Adrenal gland (tissue), 5 donors: ENCODE data around the gene ANKS6.

Source experiments
- POLR2A ChIP-seq, 2 donors: fragments of 450-650 bp; IDR thresholded peaks; one replicate each; pipeline ENCODE4 v1.6.1; 2017; ENCODE audit warnings: antibody characterized with exemption in 2 of 2, mild to moderate bottlenecking in 2 of 2, moderate library complexity in 1 of 2
- TF ChIP-seq, protein P1 (sequence below), 6 experiments: fragments of 450-650 bp in 4 of 6; fragments of 200-600 bp in 2 of 6; sonication (generic) in 1 of 6; IDR thresholded peaks; 1 replicate in 5 of 6; 2 replicates in 1 of 6; pipeline versions ENCODE4 v1.5.1 to v1.8.0; 2016 to 2021; ENCODE audit warnings: antibody characterized with exemption in 6 of 6, mild to moderate bottlenecking in 2 of 6, moderate library complexity in 1 of 6
- donor health status: DM: no; HTN: no; CAD: no.

GRCh38 chr9:98702340-98702739, 94.0 kb downstream of the ANKS6 start:
- TF ChIP-seq POLR2A (IDR thresholded peaks at IDR 0.05) = no peak
- TF ChIP-seq, protein P1, sequence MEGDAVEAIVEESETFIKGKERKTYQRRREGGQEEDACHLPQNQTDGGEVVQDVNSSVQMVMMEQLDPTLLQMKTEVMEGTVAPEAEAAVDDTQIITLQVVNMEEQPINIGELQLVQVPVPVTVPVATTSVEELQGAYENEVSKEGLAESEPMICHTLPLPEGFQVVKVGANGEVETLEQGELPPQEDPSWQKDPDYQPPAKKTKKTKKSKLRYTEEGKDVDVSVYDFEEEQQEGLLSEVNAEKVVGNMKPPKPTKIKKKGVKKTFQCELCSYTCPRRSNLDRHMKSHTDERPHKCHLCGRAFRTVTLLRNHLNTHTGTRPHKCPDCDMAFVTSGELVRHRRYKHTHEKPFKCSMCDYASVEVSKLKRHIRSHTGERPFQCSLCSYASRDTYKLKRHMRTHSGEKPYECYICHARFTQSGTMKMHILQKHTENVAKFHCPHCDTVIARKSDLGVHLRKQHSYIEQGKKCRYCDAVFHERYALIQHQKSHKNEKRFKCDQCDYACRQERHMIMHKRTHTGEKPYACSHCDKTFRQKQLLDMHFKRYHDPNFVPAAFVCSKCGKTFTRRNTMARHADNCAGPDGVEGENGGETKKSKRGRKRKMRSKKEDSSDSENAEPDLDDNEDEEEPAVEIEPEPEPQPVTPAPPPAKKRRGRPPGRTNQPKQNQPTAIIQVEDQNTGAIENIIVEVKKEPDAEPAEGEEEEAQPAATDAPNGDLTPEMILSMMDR (IDR thresholded peaks at IDR 0.05) = no peak
